Islet of Langerhans (tissue), 1 donor: ENCODE data around the gene PGBD2.
"Not testable (repeated sequence)": the region's sequence is repeated elsewhere in the genome, so short reads cannot be mapped to it uniquely, and the experiment has no call there.

Source experiments
- FAIRE-seq: peaks from one replicate; lab custom pipeline; 2011; peaks lifted over from hg19 to GRCh38; lab: Jason Lieb, UNC

Gene PGBD2

GRCh38 chr1:248906009-248906752 is at the start of gene PGBD2:
Gene PGBD2, plus strand, starts transcription at chr1:248906235. Its CDS starts 7,628 bp downstream, at chr1:248913863.
- no peak for FAIRE-seq

GRCh38 chr1:248857201-248857600 is 48.8 kb upstream of the PGBD2 start:
- no peak for FAIRE-seq

- FAIRE-seq, result no peak
Measured at GRCh38 chr1:248857749-248858095, 48.3 kb upstream of the PGBD2 start.

- no peak for FAIRE-seq
Measured at GRCh38 chr1:248858096-248858890, 47.7 kb upstream of the PGBD2 start.

- no peak for FAIRE-seq
Measured at GRCh38 chr1:248858891-248859889, 46.8 kb upstream of the PGBD2 start, which contains the start of gene ZNF692. Gene ZNF692, minus strand, starts transcription at chr1:248859085. Its CDS starts 776 bp downstream, at chr1:248858309.

GRCh38 chr1:248860007-248860406 is 46.0 kb upstream of the PGBD2 start:
- no peak for FAIRE-seq

GRCh38 chr1:248861616-248862015 is 44.4 kb upstream of the PGBD2 start:
- FAIRE-seq, result no peak

- no peak for FAIRE-seq
Measured at GRCh38 chr1:248862695-248862997, 43.4 kb upstream of the PGBD2 start.

- FAIRE-seq, result no peak
Measured at GRCh38 chr1:248862998-248863881, 42.8 kb upstream of the PGBD2 start.

GRCh38 chr1:248871837-248872401 is 34.1 kb upstream of the PGBD2 start:
- no peak for FAIRE-seq

- no peak for FAIRE-seq
Measured at GRCh38 chr1:248872752-248873408, 33.2 kb upstream of the PGBD2 start.

- peak; percentile 60 for FAIRE-seq
Measured at GRCh38 chr1:248873409-248873992, 32.5 kb upstream of the PGBD2 start.

- FAIRE-seq, result peak; percentile 88
Measured at GRCh38 chr1:248873993-248874533, 32.0 kb upstream of the PGBD2 start.

- no peak for FAIRE-seq
Measured at GRCh38 chr1:248881261-248881660, 24.8 kb upstream of the PGBD2 start.

- FAIRE-seq, result not testable (repeated sequence)
Measured at GRCh38 chr1:248882427-248882826, 23.6 kb upstream of the PGBD2 start.

- FAIRE-seq, result no peak
Measured at GRCh38 chr1:248884632-248885295, 21.3 kb upstream of the PGBD2 start.

- FAIRE-seq, result no peak
Measured at GRCh38 chr1:248885646-248886045, 20.4 kb upstream of the PGBD2 start.

- no peak for FAIRE-seq
Measured at GRCh38 chr1:248886237-248886895, 19.7 kb upstream of the PGBD2 start.

GRCh38 chr1:248889914-248890243 is 16.2 kb upstream of the PGBD2 start:
- not testable (repeated sequence) for FAIRE-seq
